Right hindlimb (tissue), 1 donor: ENCODE data around the gene CYTH1.

Experiments
- DNase-seq: peaks from one replicate; pipeline ENCODE4 v3.0.0-alpha.2; 2018

The CYTH1 gene

DNA sequence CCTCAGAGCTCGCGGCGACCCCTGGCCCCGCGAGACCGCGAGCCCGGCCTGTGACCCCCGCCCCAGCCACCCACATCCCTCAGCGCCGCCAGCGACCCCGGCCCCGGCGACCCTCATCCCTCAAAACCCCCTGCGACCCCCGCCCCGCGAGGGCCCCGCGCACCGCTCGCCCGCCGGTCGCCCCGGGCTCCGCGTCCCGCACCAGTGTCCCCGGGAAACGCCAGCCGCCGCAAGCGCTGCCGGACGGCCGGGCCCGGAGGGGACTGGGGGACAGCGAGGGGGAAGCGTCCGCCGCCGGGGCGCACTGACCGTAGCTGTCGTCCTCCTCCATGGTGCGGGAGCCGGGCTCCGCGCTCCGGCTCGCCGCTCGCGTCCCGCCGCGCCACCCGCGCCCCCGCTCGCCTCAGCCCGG lies at the start of gene CYTH1:
CYTH1 (minus strand) TSS at position 381 of the 412 bp plus-strand sequence; CDS start at position 331, 50 bp downstream.
- no peak for DNase-seq

DNA sequence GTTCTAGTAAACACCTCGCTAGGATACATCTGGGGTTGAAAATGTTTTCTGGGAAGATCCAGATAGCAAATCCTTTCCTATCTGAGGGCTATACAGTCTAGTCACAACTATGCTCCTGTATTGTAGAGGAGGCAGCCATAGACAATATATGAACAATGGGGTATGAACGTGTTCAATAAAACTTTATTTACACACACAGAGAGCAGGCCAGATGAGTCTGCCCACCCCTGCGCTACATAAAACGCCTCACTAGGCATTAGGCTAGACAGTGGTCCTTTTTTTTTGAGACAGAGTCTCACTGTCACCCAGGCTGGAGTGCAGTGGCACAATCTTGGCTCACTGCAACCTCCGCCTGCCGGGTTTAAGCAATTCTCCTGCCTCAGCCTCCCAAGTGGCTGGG lies 47.4 kb upstream of the CYTH1 start:
- no peak for DNase-seq

DNA sequence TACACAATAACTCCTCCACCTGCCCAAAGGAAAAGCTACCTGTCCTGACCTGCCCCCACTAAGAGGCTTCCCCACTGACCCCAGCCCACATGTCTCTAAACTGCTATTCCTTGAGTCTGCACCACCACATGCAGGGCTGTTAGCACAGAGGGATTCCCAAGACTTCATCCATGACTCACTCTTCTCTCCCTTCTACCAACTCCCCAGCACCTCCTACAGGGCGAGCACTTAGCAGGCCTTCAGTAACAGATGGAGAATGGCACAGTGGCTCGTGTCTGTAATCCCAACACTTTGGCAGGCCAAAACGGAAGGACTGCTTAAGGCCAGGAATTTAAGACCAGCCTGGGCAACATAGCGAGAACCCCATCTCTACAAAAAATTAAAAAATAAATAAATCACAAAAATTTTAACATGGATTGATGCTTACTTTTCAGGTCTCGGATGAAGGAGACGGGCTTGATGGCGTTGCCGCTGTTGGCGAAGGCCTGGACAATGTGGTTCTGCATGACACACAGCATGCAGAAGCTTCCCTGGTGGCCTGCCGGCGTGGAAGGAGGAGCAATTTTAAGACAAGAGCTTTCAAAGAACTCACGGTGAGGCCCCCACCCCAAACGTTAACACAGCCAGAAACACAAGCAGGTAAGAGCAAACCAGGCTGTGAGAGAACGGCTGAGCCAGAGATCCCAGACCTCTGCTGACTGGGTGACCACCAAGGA lies 46.6 kb upstream of the CYTH1 start:
- DNase-seq = no peak

GRCh38 chr17:78826836-78827509 lies 44.9 kb upstream of the CYTH1 start:
- no peak for DNase-seq

DNA sequence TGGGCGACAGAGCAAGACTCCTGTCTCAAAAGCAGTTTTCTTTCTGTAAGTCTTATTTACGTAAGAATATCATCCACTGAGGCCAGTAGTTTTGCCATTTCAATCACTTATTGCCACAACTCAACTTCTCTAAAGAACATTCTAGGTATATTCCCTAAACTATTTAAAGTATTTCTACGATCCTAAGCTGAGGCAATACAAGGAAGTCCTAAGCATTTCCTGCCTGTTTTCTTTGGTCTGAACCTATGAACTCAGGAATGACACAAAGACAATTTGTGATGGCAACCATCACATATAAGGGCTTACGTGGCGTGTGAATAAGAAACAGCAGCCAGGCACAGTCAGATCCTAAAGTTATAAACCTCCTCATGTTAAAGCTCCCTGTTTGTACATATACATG lies 44.3 kb upstream of the CYTH1 start:
- no peak for DNase-seq

- DNase-seq = no peak
Measured at GRCh38 chr17:78825696-78826095, 43.6 kb upstream of the CYTH1 start.

DNA sequence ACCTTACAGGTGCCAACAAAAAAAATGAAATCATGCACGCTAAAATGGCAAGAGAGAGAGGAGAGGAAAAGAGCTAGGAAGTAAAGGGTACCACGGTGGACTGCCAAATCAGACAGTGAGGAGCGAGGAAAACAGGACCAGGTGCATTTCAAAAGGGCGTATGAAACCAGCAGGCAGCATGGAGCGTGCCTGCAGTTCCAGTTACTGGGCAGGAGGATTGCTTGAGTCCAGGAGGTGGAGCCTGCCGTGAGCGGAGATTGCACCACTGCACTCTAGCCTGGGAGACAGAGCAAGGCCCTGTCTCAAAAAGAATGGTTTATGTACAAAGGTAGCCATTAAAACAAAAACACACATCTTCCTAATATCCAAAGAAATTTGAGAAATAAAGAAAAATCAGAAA lies 42.2 kb upstream of the CYTH1 start:
- DNase-seq = no peak

DNA sequence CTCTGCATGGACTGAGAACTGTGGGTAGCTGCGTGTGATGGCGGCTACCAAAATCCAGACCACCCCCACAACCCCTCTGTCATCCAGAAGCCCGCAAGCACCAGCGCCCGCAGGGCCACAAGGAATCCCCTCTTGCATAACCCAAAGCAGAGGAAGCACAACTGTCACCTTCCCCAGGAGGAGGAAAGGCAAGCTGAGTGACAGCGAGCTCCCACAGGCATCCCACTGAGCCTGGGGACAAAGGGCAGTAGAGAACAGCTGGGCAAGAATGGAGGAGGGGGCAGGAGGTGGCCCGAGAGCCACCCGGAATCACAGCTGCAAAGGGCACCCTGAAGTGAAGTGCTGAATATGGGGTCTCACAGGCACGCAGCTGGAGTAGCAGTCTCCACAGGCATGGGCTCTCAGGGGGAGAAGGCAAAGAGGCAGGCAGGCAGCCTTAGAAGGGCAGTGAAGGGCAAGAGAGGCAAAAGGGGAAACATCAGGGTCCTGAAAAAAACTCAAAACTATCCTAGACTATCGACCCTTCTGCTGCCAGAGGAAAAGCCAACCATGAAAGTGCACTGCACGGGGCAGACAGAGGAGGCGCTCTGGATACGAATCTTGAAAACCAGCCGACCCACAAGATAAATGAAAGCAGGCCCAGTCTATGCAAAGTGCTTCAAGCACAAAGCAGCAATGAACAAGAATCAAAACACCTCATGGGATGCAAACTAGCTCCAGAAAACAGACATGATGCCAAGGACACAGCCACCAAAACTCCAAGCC lies 41.4 kb upstream of the CYTH1 start:
- DNase-seq = no peak

GRCh38 chr17:78822552-78822951 lies 40.5 kb upstream of the CYTH1 start:
- DNase-seq = no peak

DNA sequence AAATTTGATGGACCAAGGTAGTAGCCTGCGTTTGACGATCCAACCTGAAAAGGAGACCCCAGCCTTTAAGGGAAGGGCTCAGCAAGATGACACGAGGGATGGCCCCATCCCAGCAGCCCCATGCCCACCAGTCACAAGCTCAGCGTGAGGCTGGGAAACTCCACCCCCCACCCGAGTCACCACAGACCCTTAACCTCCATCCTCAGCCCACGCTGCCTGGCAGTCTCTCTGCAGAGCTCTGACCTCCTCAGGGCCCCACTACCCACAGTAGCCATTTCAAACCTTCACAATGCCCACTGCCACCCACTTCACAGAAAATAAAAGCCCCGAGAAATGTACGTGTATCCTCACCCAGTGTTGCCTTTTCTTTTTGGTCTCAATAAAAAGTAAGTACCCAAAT lies 39.9 kb upstream of the CYTH1 start:
- no peak for DNase-seq

DNA sequence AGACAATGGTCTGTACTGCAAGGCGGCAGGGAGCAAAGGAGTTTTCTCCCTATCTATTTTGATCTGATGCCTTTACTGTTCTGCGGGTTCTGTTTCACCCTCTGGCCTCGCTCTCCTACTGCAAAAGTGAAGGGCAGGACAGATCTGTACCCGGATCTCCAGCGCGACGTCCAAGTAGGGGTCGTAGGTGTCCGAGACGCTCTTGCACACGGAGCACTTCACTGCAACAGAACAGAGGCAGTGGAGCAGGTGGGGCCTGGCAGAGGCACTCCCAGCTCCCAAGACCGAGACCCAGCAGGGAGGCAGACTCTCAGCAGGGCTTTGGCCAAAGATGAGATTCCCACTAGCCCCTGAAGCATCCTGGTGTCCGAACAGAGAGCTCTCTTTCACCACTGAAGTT lies 38.8 kb upstream of the CYTH1 start:
- no peak for DNase-seq

- DNase-seq = no peak
Measured at GRCh38 chr17:78819806-78820792, 38.0 kb upstream of the CYTH1 start.

DNA sequence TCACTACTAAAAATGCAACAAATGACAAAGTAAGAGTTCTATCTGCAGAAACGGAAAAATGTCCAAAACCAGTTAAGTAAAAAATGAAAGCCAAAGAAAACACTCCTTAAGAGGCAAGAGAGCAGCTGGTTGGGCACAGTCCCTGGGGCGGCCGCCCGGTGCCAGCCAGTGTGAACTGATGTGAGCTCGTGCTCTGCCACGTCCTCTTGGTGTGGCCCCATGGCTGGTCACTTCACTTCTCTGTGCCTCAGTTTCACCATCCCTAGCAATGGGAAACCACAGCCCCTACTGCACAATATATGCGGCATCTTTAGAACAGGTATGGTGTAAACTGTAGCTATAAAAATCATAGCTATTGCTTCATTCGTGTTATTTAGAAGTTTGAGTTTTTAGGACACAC lies 37.3 kb upstream of the CYTH1 start:
- no peak for DNase-seq

GRCh38 chr17:78818932-78819331 lies 36.9 kb upstream of the CYTH1 start:
- DNase-seq = no peak

GRCh38 chr17:78818152-78818846 lies 36.2 kb upstream of the CYTH1 start:
- no peak for DNase-seq

DNA sequence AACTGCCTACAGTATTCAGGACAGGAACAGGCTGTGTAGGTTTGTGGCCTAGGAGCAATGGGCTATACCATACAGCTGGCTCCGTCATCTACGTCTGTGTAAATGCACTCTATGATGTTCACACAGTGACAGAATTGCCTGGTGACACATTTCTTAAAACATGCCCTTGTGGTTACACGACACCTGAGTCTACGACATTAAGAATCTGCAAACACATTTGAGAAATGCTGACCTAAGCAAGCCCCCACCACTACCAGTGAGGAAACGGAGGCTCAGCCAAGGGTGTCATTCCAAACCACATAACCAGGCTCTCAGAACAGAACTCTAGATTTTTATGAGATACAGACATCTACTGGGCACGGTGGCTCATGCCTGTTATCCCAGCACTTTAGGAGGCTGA lies 35.0 kb upstream of the CYTH1 start:
- DNase-seq = no peak

DNA sequence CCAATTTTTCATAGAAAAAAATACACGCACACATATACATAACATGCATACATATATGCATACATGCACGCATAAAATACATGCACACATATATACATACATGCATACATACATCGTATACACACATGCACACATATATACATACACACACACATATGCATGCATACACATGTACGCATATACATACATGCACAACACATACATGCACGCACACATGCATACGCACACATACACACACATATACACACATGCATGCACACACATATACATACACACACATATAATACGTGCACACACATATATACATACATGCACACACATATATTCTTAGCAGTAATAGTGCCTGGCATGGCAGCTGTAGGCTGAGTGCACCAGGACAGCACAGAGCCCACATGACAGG lies 33.6 kb upstream of the CYTH1 start:
- DNase-seq = no peak

- peak; percentile 50 for DNase-seq
Measured at GRCh38 chr17:78812855-78813254, 30.8 kb upstream of the CYTH1 start.

DNA sequence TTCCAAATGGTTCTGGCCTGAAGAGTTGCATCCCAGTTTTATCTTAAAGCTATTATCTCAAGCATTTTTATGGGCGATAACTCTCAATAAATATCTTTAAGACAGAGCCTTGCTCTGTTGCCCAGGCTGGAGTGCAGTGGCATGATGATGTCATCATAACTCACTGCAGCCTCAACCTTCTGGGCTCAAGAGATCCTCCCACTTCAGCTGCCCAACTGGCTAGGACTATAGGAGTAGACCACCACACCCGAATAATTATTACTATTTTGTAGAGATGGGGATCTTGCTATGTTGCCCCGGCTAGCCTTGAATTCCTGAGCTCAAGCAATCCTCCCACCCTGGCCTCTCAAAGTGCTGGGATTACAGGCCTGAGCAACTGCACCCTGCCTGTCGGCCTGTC lies 26.1 kb upstream of the CYTH1 start:
- DNase-seq = no peak

- DNase-seq = no peak
Measured at GRCh38 chr17:78806451-78806850, 24.4 kb upstream of the CYTH1 start.

- no peak for DNase-seq
Measured at GRCh38 chr17:78805301-78805700, 23.2 kb upstream of the CYTH1 start.

DNA sequence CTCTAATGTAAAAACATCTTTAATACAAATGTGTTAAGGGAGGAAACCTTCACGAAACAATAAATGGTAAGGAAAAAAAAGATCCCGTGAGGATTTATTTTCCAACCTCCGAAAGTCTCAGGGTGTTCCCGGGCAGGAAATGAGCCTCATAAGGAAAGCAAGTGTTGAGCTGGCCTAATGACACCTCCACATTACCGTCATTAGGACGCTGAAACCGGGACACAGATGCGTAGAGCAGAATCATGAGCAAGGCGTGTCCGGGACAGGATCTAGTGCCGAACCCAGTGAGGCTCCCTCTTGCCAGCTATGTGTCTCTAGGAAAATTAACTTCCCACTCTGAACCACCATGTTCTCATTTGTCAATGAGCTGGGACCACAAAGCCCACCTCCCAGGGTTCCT lies 22.7 kb upstream of the CYTH1 start:
- no peak for DNase-seq
